Hematopoietic multipotent progenitor cell treated with erythropoietin and hydrocortisone succinate and interleukin-3 and kit ligand, for 4 days (in vitro differentiated cells): ENCODE results near the gene IRF8.

ENCODE experiments used
- DNase-seq: peaks from one replicate; pipeline ENCODE4 v3.0.0-alpha.2; 2015

IRF8 gene

DNA sequence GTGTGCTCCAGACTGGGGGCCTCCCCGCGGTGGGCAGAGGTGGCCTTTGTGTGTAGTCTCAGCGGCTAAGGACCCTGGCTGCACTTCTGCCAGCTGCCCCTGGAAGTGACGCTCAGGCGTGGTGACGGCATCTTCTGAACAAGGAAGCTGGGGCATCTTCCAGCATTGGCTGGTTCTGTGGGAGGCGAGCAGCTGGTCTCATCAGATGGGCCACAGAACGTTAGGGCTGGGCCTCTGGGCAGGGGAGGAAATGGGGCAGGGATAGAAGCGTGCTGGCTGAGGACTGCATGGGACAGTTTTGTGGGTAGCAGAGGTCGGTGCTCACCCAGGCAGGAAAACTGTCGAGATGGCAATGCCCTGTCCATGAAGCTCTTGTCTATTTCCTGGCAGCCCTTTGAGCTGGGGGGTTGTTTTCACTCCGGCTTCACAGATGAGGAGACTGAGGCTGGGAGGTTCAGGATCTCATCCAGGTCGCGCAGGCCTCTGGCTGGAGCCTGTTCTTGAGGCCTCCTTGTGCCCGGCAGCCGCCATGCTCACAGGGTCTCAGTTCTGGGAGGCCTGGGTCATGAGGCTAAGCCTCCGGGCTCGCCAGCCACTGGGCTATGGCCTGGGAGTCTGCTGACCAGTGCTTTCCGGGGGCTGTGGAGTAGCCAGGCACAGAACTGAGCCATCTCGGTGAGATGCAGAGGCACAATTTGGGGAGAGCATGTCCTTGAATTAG lies 16.3 kb downstream of the IRF8 start:
- DNase-seq: peak; percentile 11

DNA sequence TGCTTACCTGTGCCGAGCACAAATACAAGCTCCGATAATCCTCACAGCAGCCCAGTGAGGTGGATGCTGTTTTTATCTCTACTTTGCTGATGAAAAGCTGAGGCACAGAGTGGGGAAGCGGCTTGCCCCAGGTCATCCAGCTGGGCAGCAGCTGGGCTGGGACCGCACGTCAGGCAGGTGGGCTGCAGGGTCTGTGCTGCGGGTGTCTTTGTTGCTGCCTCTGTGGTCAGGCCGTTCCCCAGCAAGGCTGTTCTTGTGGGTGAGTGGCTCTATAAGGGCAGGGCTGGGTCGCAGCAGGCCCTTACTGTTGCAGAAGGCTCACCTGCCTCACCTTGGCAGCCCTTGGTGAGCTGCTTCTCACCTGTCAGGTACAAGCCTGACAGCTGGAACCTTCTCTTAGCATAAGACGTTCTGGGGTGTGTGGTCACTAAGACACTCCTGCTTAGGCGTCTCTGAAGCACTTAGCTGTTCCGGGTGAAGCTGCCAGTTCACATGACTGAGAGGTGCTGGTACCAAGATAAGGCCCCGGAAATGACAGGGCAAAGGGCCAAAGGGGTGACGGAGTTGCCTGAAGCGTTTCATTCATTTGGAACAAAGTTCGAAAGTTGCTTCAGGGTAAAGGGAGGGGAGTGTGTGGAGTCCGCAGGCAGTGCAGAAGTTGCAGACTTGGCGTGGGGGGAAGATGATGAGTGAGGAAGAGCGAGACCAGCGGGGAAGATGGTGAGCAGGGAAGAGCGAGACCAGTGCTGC lies 17.4 kb downstream of the IRF8 start:
- peak; percentile 90 for DNase-seq

DNA sequence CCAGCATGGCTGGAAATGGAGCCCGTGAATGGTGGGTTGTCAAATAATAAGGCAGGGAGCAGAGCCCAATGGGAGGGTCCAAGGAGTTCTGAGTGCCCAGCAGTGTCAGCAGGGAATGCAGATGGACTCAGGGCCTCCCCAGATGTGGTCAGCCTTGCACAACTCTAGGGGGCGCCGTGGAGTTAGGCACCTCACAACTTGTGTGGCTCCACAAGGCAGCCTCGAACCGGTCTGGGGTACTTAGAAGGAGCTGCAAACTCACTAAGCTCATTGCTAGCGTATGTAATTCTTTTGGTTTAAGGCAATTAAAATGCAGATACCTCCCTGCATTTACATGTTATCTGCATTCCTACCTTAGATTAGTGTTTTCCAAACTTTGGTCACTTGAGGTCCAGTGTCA lies 18.1 kb downstream of the IRF8 start:
- DNase-seq: no peak

DNA sequence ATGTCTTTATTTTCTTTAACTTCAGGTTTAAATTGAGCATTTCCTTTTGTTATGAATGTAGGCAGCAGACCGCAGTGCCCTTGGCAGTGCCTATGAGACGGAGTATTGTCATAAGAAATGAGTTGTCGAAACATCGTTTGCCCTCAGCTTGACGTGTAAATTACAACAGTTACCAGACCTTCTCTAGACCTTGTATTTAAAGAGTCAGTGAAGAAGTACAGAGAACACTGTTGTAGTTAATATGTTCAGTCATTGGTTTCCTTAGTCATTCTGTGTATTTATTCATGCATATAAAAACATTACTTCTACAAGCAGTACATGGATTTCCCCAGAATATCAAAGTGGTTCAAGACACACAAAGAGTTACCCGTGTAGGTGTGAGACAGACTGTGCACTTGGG lies 19.0 kb downstream of the IRF8 start:
- DNase-seq: no peak

DNA sequence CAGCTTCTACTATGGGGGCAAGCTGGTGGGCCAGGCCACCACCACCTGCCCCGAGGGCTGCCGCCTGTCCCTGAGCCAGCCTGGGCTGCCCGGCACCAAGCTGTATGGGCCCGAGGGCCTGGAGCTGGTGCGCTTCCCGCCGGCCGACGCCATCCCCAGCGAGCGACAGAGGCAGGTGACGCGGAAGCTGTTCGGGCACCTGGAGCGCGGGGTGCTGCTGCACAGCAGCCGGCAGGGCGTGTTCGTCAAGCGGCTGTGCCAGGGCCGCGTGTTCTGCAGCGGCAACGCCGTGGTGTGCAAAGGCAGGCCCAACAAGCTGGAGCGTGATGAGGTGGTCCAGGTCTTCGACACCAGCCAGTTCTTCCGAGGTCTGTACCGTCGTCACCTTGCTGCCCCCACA lies 19.5 kb downstream of the IRF8 start:
- DNase-seq: no peak

DNA sequence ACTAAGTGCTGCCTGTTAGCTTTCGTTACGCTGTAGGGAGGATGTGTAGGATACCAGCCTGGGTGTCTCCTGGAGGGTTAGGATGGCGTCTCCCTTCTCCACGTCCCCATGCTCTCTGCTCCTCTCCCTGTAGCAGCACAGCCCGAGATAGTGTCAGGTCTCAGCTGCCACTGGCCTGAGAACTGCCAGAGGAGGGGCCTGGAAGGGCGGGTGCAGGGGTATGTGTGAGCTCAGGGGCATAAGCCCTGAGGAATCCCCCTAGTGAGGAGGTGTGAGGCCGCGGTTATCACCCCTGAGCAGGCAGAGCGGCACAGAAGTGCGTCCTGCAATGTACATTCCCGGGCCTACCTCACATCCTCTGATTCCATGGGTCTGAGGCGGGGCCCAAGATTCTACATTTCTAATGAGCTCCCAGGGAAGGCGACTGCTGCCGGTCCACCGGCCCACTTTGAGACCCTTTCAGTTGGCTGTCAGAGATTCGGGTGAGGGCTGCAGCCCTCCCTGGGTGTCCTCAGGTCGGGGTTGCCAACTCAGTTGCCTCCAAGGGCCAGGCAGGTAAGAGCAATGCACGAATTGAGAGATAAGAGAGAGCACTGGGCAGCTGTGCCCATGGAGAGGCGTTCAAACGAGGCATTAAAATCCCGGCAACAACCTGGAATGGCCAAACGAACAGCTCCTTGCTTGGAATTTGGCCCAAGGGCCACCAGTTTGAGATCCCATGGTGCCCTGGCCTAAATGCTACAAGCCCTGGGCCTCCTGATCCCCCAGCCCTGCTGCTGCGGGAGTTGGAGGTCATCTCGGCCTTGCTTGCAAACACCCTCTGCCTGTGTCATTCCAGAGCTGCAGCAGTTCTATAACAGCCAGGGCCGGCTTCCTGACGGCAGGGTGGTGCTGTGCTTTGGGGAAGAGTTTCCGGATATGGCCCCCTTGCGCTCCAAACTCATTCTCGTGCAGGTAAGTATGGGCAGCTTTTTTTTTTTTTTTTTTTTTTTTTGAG lies 20.6 kb downstream of the IRF8 start:
- no peak for DNase-seq

DNA sequence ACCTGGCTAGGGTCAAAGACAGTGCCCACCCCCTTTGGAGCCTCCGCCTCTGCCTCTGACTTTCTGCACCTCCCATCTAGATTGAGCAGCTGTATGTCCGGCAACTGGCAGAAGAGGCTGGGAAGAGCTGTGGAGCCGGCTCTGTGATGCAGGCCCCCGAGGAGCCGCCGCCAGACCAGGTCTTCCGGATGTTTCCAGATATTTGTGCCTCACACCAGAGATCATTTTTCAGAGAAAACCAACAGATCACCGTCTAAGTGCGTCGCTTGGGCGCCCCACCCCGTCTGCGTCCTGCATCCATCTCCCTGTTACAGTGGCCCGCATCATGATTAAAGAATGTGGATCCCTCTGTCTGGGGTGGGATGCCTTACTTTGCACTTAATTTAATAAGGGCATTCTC lies 22.1 kb downstream of the IRF8 start:
- DNase-seq: no peak

DNA sequence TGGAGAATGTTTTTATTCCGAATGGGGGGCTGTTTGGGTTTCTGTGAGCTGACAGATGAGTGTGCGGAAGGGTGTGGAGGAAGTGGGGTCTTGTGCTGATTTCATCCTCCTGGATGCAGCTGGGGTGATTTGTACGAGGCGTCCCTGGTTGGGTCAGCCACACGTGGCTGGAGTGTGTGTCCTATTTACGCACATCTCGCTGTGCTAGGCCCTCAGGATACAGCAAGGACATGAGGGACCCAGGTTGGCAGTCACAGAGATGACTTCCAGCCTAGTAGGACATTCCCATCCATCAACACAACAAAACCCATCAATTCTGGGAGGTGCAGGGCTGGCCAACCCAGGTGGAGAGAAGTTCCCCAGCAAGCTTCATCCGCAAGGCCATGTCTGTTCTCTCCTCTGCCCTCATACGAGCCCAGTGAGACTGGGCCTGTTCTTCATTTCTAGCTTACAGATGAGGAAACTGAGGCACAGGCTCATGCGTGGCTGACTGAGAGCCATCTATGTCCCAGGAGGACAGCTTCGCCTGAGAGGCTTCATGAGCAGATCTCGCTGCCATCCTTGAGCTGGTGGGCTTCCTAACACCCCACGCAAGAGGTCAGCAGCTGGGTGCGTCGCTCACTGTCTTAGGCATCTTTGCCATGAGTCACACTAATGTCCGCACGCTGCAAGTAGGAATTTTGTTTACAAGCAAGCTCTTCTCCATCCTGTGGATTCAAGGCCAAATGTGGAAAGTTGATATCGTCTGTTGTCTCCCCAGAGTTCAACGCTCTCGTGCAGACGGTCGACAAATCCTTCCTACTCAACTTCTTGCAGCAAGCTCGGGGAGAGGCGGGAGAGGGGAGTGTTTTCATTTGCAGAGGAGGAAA lies 24.4 kb downstream of the IRF8 start:
- no peak for DNase-seq

DNA sequence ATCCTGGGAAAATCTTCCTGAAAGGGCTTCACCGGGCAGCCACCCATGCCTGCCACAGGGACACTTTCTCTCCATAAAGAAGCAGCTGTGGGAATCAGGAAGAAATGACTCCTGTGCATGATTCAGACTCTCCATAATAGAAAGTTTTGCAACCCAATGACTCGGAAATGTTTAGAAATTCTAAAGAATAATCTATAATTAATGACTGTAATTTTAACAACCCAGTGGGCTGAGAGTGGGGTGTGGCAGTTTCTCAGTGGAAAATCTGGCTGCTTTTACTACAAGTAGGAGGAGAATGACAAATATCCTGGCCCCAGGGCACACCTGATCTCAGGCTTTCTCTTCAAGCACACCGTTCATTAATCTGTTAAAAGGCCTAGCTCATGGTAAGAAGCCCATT lies 25.7 kb downstream of the IRF8 start:
- no peak for DNase-seq

DNA sequence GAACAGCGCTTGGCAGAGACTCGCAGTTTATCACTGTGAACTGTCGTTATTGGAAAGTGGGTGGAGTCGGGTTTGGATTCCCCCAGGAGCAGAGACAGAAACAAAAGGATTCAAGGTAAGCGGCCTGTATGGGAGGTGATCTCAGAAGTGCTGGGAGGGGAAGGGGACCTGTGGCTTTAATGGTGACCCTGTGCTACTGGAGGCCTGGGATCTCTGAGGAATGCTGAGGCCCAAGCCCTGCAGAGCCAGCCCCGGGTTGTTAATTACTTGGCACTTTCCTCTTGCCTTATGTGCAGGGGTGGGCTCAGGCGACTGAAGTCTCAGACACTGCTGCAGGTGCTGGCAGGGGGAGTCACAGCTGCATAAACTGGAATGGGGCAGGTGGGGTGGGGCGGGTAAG lies 27.4 kb downstream of the IRF8 start:
- no peak for DNase-seq

DNA sequence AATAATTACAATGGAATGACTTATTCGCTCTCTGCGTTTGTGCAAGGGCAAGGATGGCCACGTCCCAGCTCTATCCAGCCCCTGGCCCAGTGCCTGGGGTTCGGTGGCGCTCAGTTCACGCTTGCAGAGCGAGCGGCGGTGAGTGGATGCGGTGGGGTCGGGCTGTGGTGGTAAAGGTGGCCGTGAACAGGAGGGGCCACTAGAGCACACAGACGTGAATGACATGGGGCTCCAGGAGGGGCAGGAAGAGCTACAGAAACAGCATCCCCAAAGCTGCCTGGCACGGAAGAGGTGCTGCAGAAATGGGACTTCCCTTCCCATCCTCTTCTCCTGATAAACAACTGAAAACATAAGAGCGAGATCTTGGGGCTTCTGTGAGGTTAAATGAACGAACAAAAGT lies 28.4 kb downstream of the IRF8 start:
- no peak for DNase-seq

DNA sequence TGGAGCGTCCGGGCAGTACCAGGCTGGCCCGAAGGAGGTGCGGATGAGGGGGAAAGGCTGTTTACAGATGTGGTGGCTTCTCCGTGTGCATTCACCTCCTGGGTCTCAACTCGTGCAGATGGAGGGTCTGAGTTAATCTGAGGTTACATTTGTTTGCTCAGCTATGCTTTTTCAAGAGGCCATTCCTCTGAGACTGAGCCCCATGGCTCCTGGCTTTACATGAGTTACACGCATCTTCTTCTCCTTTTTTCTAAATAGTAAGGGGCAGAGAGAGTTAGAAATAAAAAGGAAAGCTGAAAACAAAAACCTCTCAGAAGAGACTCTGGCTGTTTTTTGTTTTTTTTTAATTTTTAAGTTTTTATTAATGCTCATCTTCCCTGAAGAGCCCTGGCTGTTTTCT lies 29.0 kb downstream of the IRF8 start:
- no peak for DNase-seq

DNA sequence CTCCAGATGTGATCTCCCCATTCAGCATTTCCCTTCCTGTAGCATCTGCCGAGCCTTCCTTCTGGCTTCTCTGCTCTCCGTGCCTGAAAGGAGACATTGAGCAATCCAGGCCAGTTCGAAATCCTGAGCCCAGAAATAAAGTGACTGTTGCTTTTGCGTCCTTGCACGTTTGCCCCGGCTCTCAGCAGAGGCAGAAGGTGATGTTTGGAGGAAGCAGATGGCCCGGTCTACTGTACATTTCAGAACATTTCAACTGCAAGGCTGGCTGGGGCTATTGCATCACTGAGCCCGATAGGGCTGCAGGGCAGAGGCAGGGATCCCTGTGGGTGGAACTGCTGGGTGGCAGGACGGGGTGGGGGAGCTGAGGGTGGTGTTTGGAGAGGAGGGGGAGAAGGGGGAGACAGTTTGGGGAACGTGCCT lies 29.4 kb downstream of the IRF8 start:
- peak; percentile 82 for DNase-seq

DNA sequence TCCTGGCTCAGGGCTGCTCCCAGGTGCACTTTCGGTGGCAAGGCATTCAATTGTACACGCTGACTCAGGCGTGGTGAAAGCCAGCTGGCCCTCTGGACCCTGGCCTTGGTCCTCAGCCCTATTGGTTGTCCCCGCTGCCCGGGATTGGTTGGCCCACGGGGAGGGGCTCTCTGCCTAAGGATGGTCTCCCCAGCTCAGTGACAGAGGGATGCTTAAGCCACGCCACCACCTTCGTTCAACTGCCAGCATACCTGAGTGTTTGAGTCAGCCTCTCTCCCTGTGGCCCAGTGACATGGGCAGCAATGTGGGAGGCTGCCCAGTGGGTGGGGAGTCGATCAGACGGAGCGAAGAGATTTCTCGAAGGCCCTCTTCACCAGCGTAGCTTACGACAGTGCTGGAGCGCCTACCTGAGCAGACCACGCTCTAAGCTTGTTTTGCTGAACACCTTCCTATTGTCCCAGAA lies 30.3 kb downstream of the IRF8 start:
- DNase-seq: no peak

DNA sequence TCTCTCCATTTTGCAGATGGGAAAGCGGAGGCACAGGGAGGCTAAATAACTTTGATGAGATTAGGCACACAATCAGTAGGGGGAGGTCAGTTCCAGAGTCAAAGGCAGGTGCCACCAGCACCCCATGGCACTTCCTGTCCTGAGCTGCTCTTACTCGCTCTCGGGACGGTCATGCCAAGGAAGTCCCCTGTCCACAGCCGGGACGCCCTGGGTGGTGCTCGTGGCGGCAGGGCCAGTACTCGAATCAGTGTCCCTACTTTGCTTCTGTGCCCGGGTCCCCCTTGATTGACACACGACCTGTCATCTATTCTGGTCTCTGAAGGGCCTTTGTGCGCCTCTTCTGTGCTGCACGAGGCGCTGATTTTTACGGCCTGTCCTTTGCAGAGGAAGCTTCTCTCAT lies 31.3 kb downstream of the IRF8 start:
- DNase-seq: no peak

DNA sequence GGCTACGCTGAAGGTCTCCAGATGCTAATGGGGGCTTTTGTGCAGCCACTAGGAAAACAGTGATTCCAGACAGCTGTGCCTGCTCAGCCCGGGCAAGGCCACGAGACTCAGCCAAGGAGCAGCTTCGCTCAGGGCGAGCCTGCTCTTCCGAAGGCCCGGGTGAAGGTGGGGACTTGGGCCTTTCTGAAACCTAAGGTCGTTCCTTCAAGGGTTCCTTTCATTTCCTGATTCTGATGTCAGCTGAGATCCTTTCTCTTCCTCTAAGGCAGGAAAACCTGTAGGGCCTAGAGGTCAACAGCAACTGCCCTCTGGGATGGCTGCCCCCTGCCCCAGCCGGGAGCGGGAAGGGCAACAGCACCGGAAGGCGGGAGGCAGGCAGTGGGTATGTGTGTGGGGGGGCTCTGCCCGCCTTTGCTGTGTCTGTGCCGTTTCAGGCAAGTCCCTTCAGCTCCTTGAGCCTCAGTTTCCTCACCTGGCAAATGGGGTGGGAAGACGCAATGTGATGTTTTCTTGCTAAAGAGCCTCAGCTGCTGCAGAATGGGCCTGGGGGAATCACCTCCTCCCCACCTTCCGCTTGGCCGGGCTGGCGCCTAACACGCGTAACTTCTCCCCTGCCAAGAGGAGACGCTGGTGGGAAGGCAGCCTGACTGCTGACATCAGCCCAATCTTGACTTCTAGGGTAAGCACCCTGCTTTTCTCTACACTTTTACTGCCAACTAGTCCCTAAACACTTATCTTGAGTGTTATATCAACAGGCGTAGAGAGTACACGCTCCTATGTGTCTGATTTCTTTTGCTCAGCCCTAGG lies 32.8 kb downstream of the IRF8 start:
- no peak for DNase-seq

DNA sequence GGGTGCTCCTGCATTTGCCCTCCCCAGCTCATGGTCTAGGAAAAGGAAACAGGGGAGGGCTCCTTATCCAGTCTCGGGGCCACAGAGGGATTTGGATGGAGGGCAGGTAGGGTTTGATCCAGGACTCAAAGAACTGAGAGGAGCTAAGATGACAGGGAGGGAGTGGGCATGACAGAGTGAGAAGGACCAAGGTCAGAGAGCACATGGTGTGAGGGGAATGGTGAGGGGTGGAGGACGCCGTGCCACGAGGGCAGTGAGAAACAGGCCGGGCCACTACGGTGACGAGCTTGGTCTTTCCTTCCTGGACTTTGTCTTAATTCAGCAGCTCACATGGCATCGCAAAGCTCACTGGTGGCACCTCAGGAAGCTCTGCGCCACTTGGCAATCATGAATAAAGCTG lies 35.2 kb downstream of the IRF8 start:
- DNase-seq: no peak

DNA sequence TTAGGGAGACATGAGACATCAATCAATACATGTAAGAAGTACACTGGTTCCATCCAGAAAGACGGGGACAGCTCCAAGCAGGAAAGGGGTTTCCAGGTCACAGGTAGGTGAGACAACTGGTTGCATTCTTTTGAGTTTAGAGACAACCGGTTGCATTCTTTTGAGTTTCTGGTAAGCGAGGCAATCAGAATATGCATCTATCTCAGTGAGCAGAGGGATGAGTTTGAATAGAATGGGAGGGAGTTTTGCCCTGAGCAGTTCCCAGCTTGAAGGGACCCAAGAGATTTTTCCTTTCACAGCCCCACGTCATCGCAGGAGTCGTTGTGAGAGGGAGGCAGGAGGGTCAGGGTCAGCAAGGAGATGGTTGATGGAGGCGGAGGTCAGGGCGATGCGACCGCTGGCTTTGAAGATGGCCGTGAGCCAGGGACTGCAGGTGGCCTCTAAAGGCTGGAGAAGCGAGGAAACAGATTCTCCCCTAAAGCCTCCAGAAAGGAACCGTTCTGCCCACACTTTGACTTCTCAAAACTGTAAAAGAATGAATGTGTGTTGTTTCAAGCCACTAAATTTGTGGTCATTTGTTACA lies 36.5 kb downstream of the IRF8 start:
- DNase-seq: no peak

DNA sequence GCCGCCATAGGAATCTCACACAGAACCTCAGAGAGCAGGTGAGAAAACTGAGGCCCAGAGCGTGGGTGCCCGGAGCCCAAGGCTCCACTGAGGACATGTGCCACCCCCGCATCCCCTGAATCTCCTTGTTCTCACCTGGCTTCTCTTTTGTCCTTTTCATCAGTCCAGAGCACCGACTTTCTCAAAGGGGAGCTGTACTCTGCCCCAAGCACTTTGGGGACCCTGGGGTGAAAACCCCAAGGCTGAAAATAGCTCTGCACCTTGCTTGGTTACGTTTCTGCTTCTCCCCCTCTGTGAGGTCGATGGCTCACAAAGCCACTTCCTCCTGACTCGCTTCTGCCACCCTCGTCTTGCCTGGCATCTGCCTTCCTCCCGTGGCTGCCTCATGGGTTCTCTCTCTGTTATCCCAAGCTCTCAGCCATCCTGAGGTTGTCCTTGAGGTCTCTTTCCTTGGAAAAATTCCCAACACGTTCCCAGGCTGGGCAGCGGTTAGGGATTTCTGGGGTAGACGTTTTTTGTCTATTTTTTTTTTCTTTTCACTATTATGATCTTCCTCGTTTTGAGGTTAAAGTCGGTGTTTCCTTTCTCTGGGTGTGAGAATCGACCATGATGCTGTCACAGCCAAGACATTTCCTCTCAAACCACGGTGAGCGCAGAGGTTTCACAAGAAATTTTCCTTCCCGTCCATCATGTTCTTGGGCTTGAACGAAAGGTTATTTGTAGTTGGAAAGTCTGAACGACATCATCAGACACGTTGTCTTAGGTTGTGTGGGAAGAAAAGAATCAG lies 37.2 kb downstream of the IRF8 start:
- peak; percentile 56 for DNase-seq

DNA sequence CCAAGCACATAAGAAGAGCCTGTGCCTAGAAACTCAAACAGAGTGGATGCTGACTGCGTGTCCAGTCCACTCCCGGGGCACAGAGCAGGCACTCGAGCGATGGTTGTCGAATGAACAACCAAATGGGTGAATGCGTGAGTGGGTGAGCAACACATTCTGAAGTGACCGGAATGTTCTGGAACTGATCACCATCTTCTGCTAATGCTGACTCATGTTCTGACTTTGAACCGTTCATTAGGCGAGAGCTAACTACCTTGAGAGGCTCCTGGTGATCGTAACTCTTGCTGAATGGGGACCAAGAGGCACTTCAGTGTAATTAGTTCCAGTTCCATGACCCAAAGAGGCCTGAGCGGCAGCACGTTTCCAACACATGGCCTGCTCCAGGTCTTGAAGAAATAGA lies 37.9 kb downstream of the IRF8 start:
- no peak for DNase-seq
